K562 (cell line): ENCODE measurements around the gene XPR1. TPM values are rescaled to one million over a fixed set of nuclear protein-coding genes. Genes with fewer than 3 reads are reported as not detected.

Source experiments
- ATAC-seq: fragments of 200-7000 bp; cut with Tn5 transposase; 3 replicates; pipeline ENCODE4 v1.9.1; 2020; ENCODE audit warnings: moderate library complexity
- BruUV-seq: library from RNA; stranded (reverse); fragments of 400-500 nt; replicated peaks from 2 replicates; lab custom pipeline; 2021; lab: Mats Ljungman, UMichigan
- CTCF ChIA-PET: fragments of 300-600 bp; formaldehyde crosslinking; extraction: SDS; loops from one replicate; lab custom pipeline; 2021; ENCODE audit warnings: low intra/inter-chr PET ratio; lab: Yijun Ruan, JAX
- POLR2A ChIA-PET: fragments of 300-600, 350-650 bp; sonication (Branson Sonifier 250); formaldehyde crosslinking; extraction: SDS; loops from one replicate; lab custom pipeline; 2021; ENCODE audit warnings: antibody characterized with exemption, inconsistent platforms; lab: Yijun Ruan, JAX
- DNase-seq, 4 experiments: peaks; one replicate each; pipeline versions ENCODE4 v3.0.0 to v3.0.0-alpha.2; 2011 to 2018; ENCODE audit warnings: low spot score in 3 of 4, mixed read lengths in 3 of 4; ENCODE audit errors: extremely low read depth in 1 of 4
- FAIRE-seq: peaks from 2 replicates; lab custom pipeline; 2011; peaks lifted over from hg19 to GRCh38; lab: Jason Lieb, UNC
- H2AFZ ChIP-seq: 2 replicates; pipeline ENCODE4 v1.6.0; 2011; ENCODE audit warnings: low read depth, low read length, control low read depth, inconsistent platforms
- H3K27ac ChIP-seq: fragments of 200-600 bp; 3 replicates; pipeline ENCODE4 v1.8.0; 2011; ENCODE audit warnings: low read depth, mild to moderate bottlenecking, control low read depth, inconsistent platforms, low read length, moderate library complexity, mixed read lengths; ENCODE audit errors: extremely low read depth
- H3K27me3 ChIP-seq, 2 experiments: fragments of 300-600 bp in 1 of 2; 2 replicates in 1 of 2; 3 replicates in 1 of 2; pipeline versions ENCODE4 v1.6.0 to v1.8.0; 2011; ENCODE audit warnings: inconsistent platforms in 2 of 2, low read length in 2 of 2, mild to moderate bottlenecking in 1 of 2, mixed read lengths in 1 of 2, moderate library complexity in 1 of 2; ENCODE audit not compliant: control insufficient read depth in 2 of 2, insufficient read depth in 2 of 2
- H3K36me3 ChIP-seq: fragments of 300-600 bp; 3 replicates; pipeline ENCODE4 v1.8.0; 2011; ENCODE audit warnings: mild to moderate bottlenecking, low read length, inconsistent platforms; ENCODE audit not compliant: control insufficient read depth, insufficient read depth
- H3K4me1 ChIP-seq, 2 experiments: fragments of 200-600 bp in 1 of 2; replicated peaks in 1 of 2; 2 replicates in 1 of 2; 3 replicates in 1 of 2; pipeline versions ENCODE4 v1.5.1 to v1.8.0; 2011; ENCODE audit warnings: inconsistent platforms in 2 of 2, low read length in 2 of 2, mild to moderate bottlenecking in 1 of 2, mixed read lengths in 1 of 2, moderate library complexity in 1 of 2; ENCODE audit not compliant: control insufficient read depth in 2 of 2, insufficient read depth in 2 of 2
- H3K4me2 ChIP-seq: 2 replicates; pipeline ENCODE4 v1.6.1; 2011; ENCODE audit warnings: low read length, control low read depth, inconsistent platforms, mixed read lengths; ENCODE audit not compliant: insufficient read depth
- H3K4me3 ChIP-seq: fragments of 200-600 bp; sonication (generic), shearing (Covaris generic); 2 replicates; pipeline ENCODE4 v1.5.1; 2016; ENCODE audit warnings: control low read depth, inconsistent platforms
- H3K79me2 ChIP-seq: fragments of 200-600 bp; 3 replicates; pipeline ENCODE4 v1.8.0; 2011; ENCODE audit warnings: low read length, inconsistent platforms; ENCODE audit not compliant: control insufficient read depth, insufficient read depth
- H3K9ac ChIP-seq, 2 experiments: 2 replicates each; pipeline versions ENCODE4 v1.6.0 to v1.6.1; 2011; ENCODE audit warnings: low read depth in 2 of 2, low read length in 2 of 2, control low read depth in 1 of 2, inconsistent platforms in 1 of 2, mild to moderate bottlenecking in 1 of 2, mixed read lengths in 1 of 2; ENCODE audit not compliant: insufficient read depth in 1 of 2
- H3K9me1 ChIP-seq: one replicate; pipeline ENCODE4 v1.6.0; 2011; ENCODE audit warnings: inconsistent platforms, mild to moderate bottlenecking, low read length, moderate library complexity; ENCODE audit not compliant: control insufficient read depth, insufficient read depth
- H3K9me3 ChIP-seq: replicated peaks from 2 replicates; pipeline ENCODE4 v1.5.1; 2011; ENCODE audit warnings: low read depth, low read length, inconsistent platforms; ENCODE audit not compliant: control insufficient read depth, insufficient read depth
- H4K20me1 ChIP-seq: replicated peaks from 2 replicates; pipeline ENCODE4 v1.6.1; 2011; ENCODE audit warnings: low read length, inconsistent platforms, mixed read lengths; ENCODE audit not compliant: control insufficient read depth, insufficient read depth
- E2F1 ChIP-seq: sonication (generic); formaldehyde crosslinking; IDR thresholded peaks from 2 replicates; pipeline ENCODE4 v1.8.1; 2023; ENCODE audit warnings: mild to moderate bottlenecking, missing genetic modification reagents, moderate library complexity
- EGR1 ChIP-seq: fragments of 450-650 bp; conservative IDR thresholded peaks from 2 replicates; pipeline ENCODE4 v1.6.1; 2017; ENCODE audit warnings: mild to moderate bottlenecking
- ETV5 ChIP-seq: sonication (generic); formaldehyde crosslinking; IDR thresholded peaks from 2 replicates; pipeline ENCODE4 v1.4.0; 2020; ENCODE audit warnings: low read depth, mild to moderate bottlenecking, missing genetic modification reagents
- KAT8 ChIP-seq: fragments of 450-650 bp; IDR thresholded peaks from 2 replicates; pipeline ENCODE4 v1.6.1; 2016; ENCODE audit warnings: low read depth, mild to moderate bottlenecking
- MAFF ChIP-seq: IDR thresholded peaks from 2 replicates; pipeline ENCODE4 v1.6.1; 2012; ENCODE audit warnings: low read length, improper control_type of control experiment
- MCM2 ChIP-seq: fragments of 450-650 bp; IDR thresholded peaks from 2 replicates; pipeline ENCODE4 v1.6.1; 2017; ENCODE audit warnings: low read depth, mild to moderate bottlenecking
- NFIC ChIP-seq: fragments of 450-650 bp; IDR thresholded peaks from 2 replicates; pipeline ENCODE4 v1.6.1; 2017; ENCODE audit warnings: mild to moderate bottlenecking, inconsistent platforms
- NR2C1 ChIP-seq, 2 experiments: fragments of 450-650 bp; IDR thresholded peaks; 2 replicates each; pipeline ENCODE4 v1.6.1; 2017; ENCODE audit warnings: mild to moderate bottlenecking in 2 of 2, antibody characterized with exemption in 1 of 2, inconsistent platforms in 1 of 2, missing compliant biosample characterization in 1 of 2, missing genetic modification characterization in 1 of 2
- SUPT5H ChIP-seq: fragments of 450-650 bp; IDR thresholded peaks from 2 replicates; pipeline ENCODE4 v1.6.1; 2016
- TCFL5 ChIP-seq: fragments of 250-450 bp; sonication (Bioruptor Pico); conservative IDR thresholded peaks from 2 replicates; pipeline ENCODE4 v1.6.1; 2021; ENCODE audit warnings: mild to moderate bottlenecking, moderate library complexity, matching md5 sums
- THAP12 ChIP-seq: fragments of 250-450 bp; sonication (Bioruptor Pico); IDR thresholded peaks from 2 replicates; pipeline ENCODE4 v1.9.0; 2021; ENCODE audit warnings: mild to moderate bottlenecking, inconsistent platforms
- ZBTB34 ChIP-seq: fragments of 250-450 bp; sonication (Bioruptor Pico); IDR thresholded peaks from 2 replicates; pipeline ENCODE4 v1.8.0; 2021; ENCODE audit warnings: mild to moderate bottlenecking, moderate library complexity
- ZFP36 ChIP-seq: fragments of 150-350 bp; IDR thresholded peaks from 2 replicates; pipeline ENCODE4 v1.6.1; 2018; ENCODE audit warnings: low read length, low read depth; ENCODE audit not compliant: partially characterized antibody
- ZNF263 ChIP-seq: sonication (generic); formaldehyde crosslinking; IDR thresholded peaks from 2 replicates; pipeline ENCODE4 v1.8.0; 2022; ENCODE audit warnings: mild to moderate bottlenecking, missing genetic modification reagents, borderline replicate concordance
- ZNF311 ChIP-seq: fragments of 250-450 bp; sonication (Bioruptor Pico); IDR thresholded peaks from 2 replicates; pipeline ENCODE4 v1.4.0; 2020; ENCODE audit warnings: mild to moderate bottlenecking, moderate library complexity
- ZNF384 ChIP-seq: IDR thresholded peaks from 2 replicates; pipeline ENCODE4 v1.6.1; 2012; ENCODE audit warnings: low read depth, low read length, improper control_type of control experiment
- WGBS: fragments of 100-300 bp; shearing (Covaris generic); methylation state at CpG from one replicate; pipeline ENCODE4 v1.1.6; 2016; ENCODE audit warnings: low coverage, mixed read lengths; ENCODE audit not compliant: insufficient coverage; ENCODE audit errors: missing lambda C conversion rate; 5-methylcytosine and 5-hydroxymethylcytosine counted together
- in situ Hi-C: fragments of 300-500 bp; cut with MboI; formaldehyde crosslinking; loops from 4 replicates; pipeline ENCODE4 v1.15.0; 2018; ENCODE audit warnings: inconsistent platforms, mixed read lengths
- intact Hi-C: fragments of 100-400 bp; cut with micrococcal nuclease; formaldehyde crosslinking; loops from 2 replicates; pipeline ENCODE4 v1.14.2; 2022
- polyA plus RNA-seq, 8 experiments: library from polyadenylated mRNA; depleted of rRNA in 4 of 8; stranded (reverse) in 5 of 8; unstranded in 3 of 8; fragments of >200 nt; fragmentation: Nextera tagmentation in 2 of 8; fragmentation: Illumina TruSeq in 1 of 8; extraction: Ambion mirVana in 2 of 8; extraction: Trizol in 1 of 8; gene quantifications; 2 replicates each; pipeline versions ENCODE4 v1.2.1 to v1.2.3, GENCODE V29; 2011 to 2014; ENCODE audit warnings: inconsistent platforms in 1 of 8, missing spikeins in 1 of 8
- total RNA-seq, 7 experiments: library from RNA; depleted of rRNA in 6 of 7; stranded (reverse); fragments of >200 nt in 6 of 7; fragmentation: Illumina TruSeq in 2 of 7; extraction: Trizol in 2 of 7; gene quantifications; 2 replicates each; pipeline versions ENCODE4 v1.2.1 to v1.2.3, GENCODE V29; 2011 to 2021; ENCODE audit warnings: low replicate concordance in 1 of 7

Gene XPR1
- total and polyA plus RNA-seq, 9 of the 15 experiments (the other 6 are each of a cell fraction or from before 2014, with no cell fraction given): 3.0 to 66.2 (median 38.6) TPM

- TF ChIP-seq NR2C1 (IDR thresholded peaks at IDR 0.05): no peak
- TF ChIP-seq NR2C1 (tag; IDR thresholded peaks at IDR 0.05): no peak
- TF ChIP-seq ZNF311 (CRISPR knock-in tag): no peak
- TF ChIP-seq KAT8: no peak
- TF ChIP-seq MCM2: no peak
Measured at GRCh38 chr1:180912801-180913565, 281.2 kb downstream of the XPR1 start, which contains the start of gene KIAA1614 (continued).

- DNase-seq (peak in 2 of 4 experiments; percentile 42 to 64), FAIRE-seq (no peak), ATAC-seq (peak; percentile 35; the same call in 2 of the 3 replicates)
- no peak overlapping the region for H3K9ac ChIP-seq
- H3K9me1 ChIP-seq: no peaks in the 10 kb centered on the region
- intact Hi-C loops (no loop called here), in situ Hi-C loops (no loop called here)
- WGBS: 40% methylated on average over 11 of the region's 11 CpGs
- H4K20me1 ChIP-seq: no peaks in the 10 kb centered on the region
- no TSS peak for BruUV-seq
- H3K4me1 ChIP-seq: peaks cover 13 to 25% of the 10 kb centered on the region in 2 experiments; a peak in 4 of 5 replicates
- POLR2A ChIA-PET: interaction anchor here (0.7 to 1.4 kb wide), 2 partner anchors 18 to 38 kb away, joined by 3 to 5 read pairs; no protein-coding TSS in a partner anchor
- no peaks in the 10 kb centered on the region; a peak in 1 of 5 replicates for H3K27me3 ChIP-seq
- CTCF ChIA-PET: no interaction called here
- H3K27ac ChIP-seq: no peak overlapping the region
- H2AFZ ChIP-seq: peak overlapping the region; percentile 63; the same call in 1 of the 2 replicates
- H3K4me2 ChIP-seq: peak overlapping the region; percentile 9; the same call in 1 of the 2 replicates
- no peak overlapping the region for H3K4me3 ChIP-seq
- no peaks in the 10 kb centered on the region for H3K36me3 ChIP-seq
- H3K9me3 ChIP-seq: no peaks in the 10 kb centered on the region
- H3K79me2 ChIP-seq: no peaks in the 10 kb centered on the region
- TF ChIP-seq ZNF263 (CRISPR knock-in tag): no peak
- TF ChIP-seq ZFP36: no peak
- TF ChIP-seq NFIC: no peak
- no peak for TF ChIP-seq ETV5
- TF ChIP-seq ZBTB34 (CRISPR knock-in tag): no peak
- peak; percentile 45 for TF ChIP-seq MAFF
- TF ChIP-seq THAP12 (CRISPR knock-in tag): no peak
- TF ChIP-seq ZNF384: no peak
- TF ChIP-seq EGR1: no peak
- no peak for TF ChIP-seq TCFL5 (CRISPR knock-in tag)
- TF ChIP-seq SUPT5H: no peak
- TF ChIP-seq E2F1: no peak
Measured at GRCh38 chr1:180915426-180915965, 283.7 kb downstream of the XPR1 start.
